Fibroblast of skin of left biceps (primary cell): Measurements from ENCODE around the gene SFTPA1.
"Not testable (repeated sequence)": the region's sequence is repeated elsewhere in the genome, so short reads cannot be mapped to it uniquely, and the experiment has no call there.

Experiments used
- DNase-seq, 2 experiments: peaks; one replicate each; pipeline ENCODE4 v3.0.0-alpha.2; 2013; ENCODE audit warnings: low read depth in 2 of 2

SFTPA1 gene

GRCh38 chr10:79611193-79611976, 646 bp downstream of the SFTPA1 start:
- DNase-seq = not testable (repeated sequence)

DNA sequence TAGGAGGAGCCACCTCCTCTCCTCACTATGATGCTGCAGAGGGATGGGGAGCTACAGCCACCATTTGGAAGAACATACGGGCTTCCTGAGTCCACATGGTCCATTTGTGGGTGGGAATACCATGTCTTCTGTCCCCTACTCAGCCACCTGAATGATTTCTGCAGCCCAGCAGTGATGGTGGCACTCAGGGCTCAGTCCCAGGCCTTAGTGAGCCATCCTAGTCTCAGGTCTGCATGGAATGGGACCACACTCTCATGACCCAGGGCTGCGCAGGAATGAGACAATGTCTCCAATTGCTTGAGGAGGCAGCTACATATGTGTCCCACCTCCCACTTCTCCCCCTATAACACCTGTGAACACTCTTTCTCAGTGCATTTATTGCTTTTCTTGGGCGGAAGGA, 4.8 kb downstream of the SFTPA1 start:
- DNase-seq = no peak

DNA sequence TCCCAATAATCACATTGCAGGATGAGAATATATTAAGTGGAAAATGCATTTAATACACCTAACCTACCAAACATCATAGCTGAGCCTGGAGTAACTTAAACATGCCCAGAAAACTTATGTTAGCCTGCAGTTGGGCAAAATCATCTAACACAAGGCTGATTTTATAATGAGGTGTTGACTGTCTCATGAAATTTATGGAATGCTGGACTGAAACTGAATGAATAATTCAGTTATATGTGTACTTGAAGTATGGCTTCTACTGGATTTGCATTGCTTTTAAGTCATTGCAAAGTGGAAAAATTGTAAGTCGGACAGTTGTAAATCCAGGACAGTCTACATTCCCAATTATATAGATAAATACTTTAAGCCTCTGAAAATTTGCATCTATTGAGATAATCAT, 5.4 kb downstream of the SFTPA1 start:
- no peak for DNase-seq

- not testable (repeated sequence) for DNase-seq
These were observed 12.9 kb downstream of the SFTPA1 start for GRCh38 chr10:79623663-79624062.

- DNase-seq = no peak
These were observed 16.3 kb downstream of the SFTPA1 start for GRCh38 chr10:79627075-79627474.

DNA sequence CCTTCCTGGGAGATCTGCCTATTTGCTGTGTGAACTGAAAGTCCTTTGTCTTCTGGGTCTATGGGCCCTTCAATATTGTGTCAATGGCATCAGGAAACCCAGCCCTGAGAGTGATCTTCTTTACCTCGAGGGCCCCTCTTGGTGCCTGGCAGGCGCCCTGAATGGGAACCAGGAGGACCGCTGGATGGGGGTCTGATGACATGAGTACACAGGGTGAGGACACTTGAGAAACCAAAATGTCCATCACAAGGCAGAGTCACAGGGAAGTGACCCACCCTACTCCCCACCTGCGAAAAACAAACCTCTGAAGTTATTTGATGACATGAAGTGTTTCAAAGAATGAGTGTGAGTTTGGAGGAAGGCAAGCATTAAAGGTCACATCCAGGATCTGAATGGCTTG, 17.3 kb downstream of the SFTPA1 start:
- DNase-seq = no peak

GRCh38 chr10:79628988-79629954, 18.5 kb downstream of the SFTPA1 start:
- no peak for DNase-seq

GRCh38 chr10:79629955-79630327, 19.2 kb downstream of the SFTPA1 start:
- DNase-seq = no peak

GRCh38 chr10:79636654-79637199, 26.0 kb downstream of the SFTPA1 start:
- DNase-seq = not testable (repeated sequence)

- DNase-seq = no peak
These were observed 27.6 kb downstream of the SFTPA1 start for GRCh38 chr10:79638318-79638717.

GRCh38 chr10:79652695-79653094, 42.0 kb downstream of the SFTPA1 start:
- DNase-seq = not testable (repeated sequence)

DNA sequence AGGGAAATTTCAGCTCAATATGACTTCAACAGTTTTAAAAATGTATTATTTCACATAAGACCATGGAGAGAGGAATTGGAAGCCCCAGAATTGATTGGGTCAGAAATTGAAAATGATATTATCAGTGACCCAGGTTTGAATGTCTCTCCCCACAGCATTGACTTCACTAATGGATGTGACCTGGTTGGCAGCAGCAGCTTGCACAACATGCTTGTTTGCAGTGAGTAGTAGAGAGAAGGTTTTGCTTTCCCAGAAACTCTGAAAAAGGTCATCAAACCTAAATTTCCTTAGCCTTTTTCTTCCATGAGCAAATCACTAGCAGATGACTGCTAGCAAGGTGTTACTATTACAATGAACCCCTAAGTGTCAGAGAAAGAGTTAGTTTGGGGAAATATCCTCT, 52.5 kb downstream of the SFTPA1 start:
- DNase-seq = not testable (repeated sequence)

DNA sequence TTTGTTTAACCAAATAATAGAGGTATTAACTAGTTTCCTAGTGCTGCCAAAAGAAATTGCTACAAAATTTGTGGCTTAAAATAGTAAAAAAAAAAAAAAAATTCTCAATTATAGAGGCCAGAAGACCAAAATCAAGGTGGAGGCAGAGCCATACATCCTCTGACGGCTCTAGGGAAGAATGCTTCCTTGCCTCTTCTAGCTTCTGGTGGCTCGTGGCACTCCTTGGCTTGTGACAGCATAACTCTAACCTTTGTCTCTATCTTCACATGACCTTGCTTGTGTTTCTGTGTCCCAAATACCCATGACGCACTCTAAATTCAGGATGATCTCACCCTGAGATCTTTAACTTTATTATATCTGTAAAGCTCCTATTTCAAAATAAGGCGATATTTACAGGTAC, 53.9 kb downstream of the SFTPA1 start:
- DNase-seq = not testable (repeated sequence)
